T-cell (primary cell): Measurements from ENCODE around the gene DGKH. TPM values are rescaled to one million over a fixed set of nuclear protein-coding genes. Genes with fewer than 3 reads are reported as not detected.
"Not testable (repeated sequence)": the region's sequence is repeated elsewhere in the genome, so short reads cannot be mapped to it uniquely, and the experiment has no call there.

ENCODE experiments used
- ATAC-seq, 4 experiments: fragments of 200-7000 bp in 3 of 4; fragments of 150-1000 bp in 1 of 4; cut with Tn5 transposase; replicated peaks in 1 of 4; 1 replicate in 3 of 4; 2 replicates in 1 of 4; pipeline ENCODE4 v1.10.0; 2021; ENCODE audit warnings: moderate library complexity in 3 of 4, mild to moderate bottlenecking in 2 of 4, moderate number of reproducible peaks in 1 of 4
- CTCF ChIA-PET, 2 donors: fragments of 300-600 bp; sonication (Branson Sonifier 250); formaldehyde crosslinking; loops; one replicate each; lab custom pipeline; 2022; ENCODE audit warnings: antibody characterized with exemption in 2 of 2; lab: Charles Lee
- POLR2A ChIA-PET, 2 donors: fragments of 300-600 bp; sonication (Branson Sonifier 250); formaldehyde crosslinking; loops; one replicate each; lab custom pipeline; 2022; ENCODE audit warnings: antibody characterized with exemption in 2 of 2; lab: Charles Lee
- DNase-seq, 35 experiments: peaks; one replicate each; pipeline versions ENCODE4 v3.0.0 to v3.0.0-alpha.2; 2013 to 2023
- H3K27ac ChIP-seq: one replicate; pipeline ENCODE4 v1.5.1; 2013; ENCODE audit warnings: low read length
- H3K27me3 ChIP-seq, 2 experiments: replicated peaks in 1 of 2; 1 replicate in 1 of 2; 2 replicates in 1 of 2; pipeline versions ENCODE4 v1.6.1 to v1.7.0; 2013; ENCODE audit warnings: low read length in 1 of 2, mixed read lengths in 1 of 2; ENCODE audit not compliant: control insufficient read depth in 2 of 2, insufficient read depth in 2 of 2; ENCODE audit errors: extremely low read depth in 1 of 2
- H3K36me3 ChIP-seq, 2 donors: 1 replicate in 1 of 2; 2 replicates in 1 of 2; pipeline versions ENCODE4 v1.6.1 to v1.7.0; 2013; ENCODE audit warnings: low read length in 1 of 2; ENCODE audit not compliant: control insufficient read depth in 2 of 2, insufficient read depth in 1 of 2; ENCODE audit errors: extremely low read depth in 1 of 2
- H3K4me1 ChIP-seq, 2 experiments: 1 replicate in 1 of 2; 2 replicates in 1 of 2; pipeline versions ENCODE4 v1.6.1 to v1.7.0; 2013; ENCODE audit warnings: low read length in 2 of 2, mixed read lengths in 1 of 2; ENCODE audit not compliant: insufficient read depth in 2 of 2, control insufficient read depth in 1 of 2; ENCODE audit errors: extremely low read depth in 1 of 2
- H3K4me3 ChIP-seq, 2 donors: 1 replicate in 1 of 2; 2 replicates in 1 of 2; pipeline versions ENCODE4 v1.5.1 to v1.7.0; 2013; ENCODE audit warnings: mild to moderate bottlenecking in 2 of 2, low read length in 1 of 2, moderate library complexity in 1 of 2; ENCODE audit not compliant: control insufficient read depth in 1 of 2; ENCODE audit errors: extremely low read depth in 1 of 2
- H3K9me3 ChIP-seq: 2 replicates; pipeline ENCODE4 v1.7.0; 2013
- H3K27ac Mint-ChIP-seq, 2 donors: one replicate each; pipeline ENCODE4 v1.8.0; 2020 to 2021; ENCODE audit warnings: mild to moderate bottlenecking in 2 of 2, mixed read lengths in 2 of 2
- H3K27me3 Mint-ChIP-seq, 2 donors: one replicate each; pipeline ENCODE4 v1.8.0; 2021 to 2022; ENCODE audit warnings: mixed read lengths in 2 of 2
- H3K36me3 Mint-ChIP-seq: one replicate; pipeline ENCODE4 v1.8.0; 2021; ENCODE audit warnings: mixed read lengths
- H3K4me1 Mint-ChIP-seq, 3 donors: one replicate each; pipeline ENCODE4 v1.8.0; 2020 to 2022; ENCODE audit warnings: mixed read lengths in 3 of 3, mild to moderate bottlenecking in 1 of 3
- H3K4me3 Mint-ChIP-seq, 3 donors: one replicate each; pipeline ENCODE4 v1.8.0; 2020 to 2022; ENCODE audit warnings: mild to moderate bottlenecking in 3 of 3, mixed read lengths in 3 of 3, moderate library complexity in 3 of 3
- H3K9me3 Mint-ChIP-seq, 3 donors: one replicate each; pipeline ENCODE4 v1.8.0; 2020 to 2022; ENCODE audit warnings: mixed read lengths in 3 of 3
- WGBS: methylation state at CpG from one replicate; pipeline ENCODE4 v1.1.5; 2013; ENCODE audit warnings: missing lambda C conversion rate; ENCODE audit not compliant: insufficient coverage; 5-methylcytosine and 5-hydroxymethylcytosine counted together
- total RNA-seq, 35 experiments: library from RNA in 6 of 35; stranded (reverse) in 6 of 35; fragments of 120-200 nt in 1 of 35; gene quantifications; one replicate each; pipeline versions ENCODE4 v1.2.1 to v1.2.4 and lab custom pipeline; 2013 to 2026

The DGKH gene
- total RNA-seq, 5 donors from 2014 or later (not counting 1 experiment from before 2014, with no cell fraction given): 8.6 to 14.6 (median 8.8) TPM

DNA sequence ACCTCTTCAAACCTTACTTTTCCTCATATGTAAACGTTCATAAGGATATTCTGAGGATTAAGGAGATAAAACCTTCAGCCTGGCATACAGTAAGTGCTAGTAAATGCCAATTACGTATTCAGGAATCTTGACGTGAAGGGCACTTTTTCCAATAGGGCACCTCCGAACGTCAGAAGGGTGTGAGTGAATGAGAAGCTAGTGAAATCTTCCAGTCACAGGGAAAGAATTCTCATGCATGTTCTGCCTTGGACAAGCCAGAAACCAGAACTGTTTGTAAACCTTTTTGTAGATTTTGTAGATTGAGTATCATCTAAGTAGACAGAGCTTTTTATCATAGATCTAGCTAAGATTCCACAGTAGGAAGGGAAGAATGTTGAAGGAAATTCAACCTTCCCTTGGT, 16.5 kb downstream of the DGKH start:
- CTCF ChIA-PET: no interaction called here
- H3K4me3 Mint-ChIP-seq: no peak overlapping the region

DNA sequence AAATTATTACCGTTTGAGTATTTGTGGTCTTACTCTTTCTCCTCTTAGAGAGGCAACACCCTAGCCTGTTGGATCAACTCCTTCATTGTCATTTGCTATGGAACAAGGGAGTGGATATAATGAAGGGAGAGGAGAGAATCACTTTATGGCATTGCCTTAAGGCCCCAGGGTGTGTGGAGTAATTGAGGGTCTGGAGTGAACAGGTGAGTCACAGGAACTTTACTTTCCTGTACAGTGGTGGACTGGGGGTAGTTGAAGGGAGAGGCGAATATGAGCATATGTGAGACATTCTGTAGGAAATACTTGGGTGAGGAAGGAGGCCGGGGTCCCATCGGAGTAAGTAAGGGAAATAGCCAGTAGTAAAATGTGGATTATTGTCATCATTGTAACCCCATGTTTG, 17.0 kb downstream of the DGKH start:
- POLR2A ChIA-PET: no interaction called here
- no peaks in the 10 kb centered on the region for H3K27me3 ChIP-seq
- H3K27ac ChIP-seq: no peak overlapping the region
- Mint-ChIP-seq H3K9me3 (no peaks in the 10 kb centered on the region), H3K4me1 (peaks cover 0 to 3% (median 0%) of the 10 kb centered on the region in 3 donors), H3K4me3 (no peak overlapping the region), H3K27me3 (no peaks in the 10 kb centered on the region), H3K36me3 (peaks cover 23% of the 10 kb centered on the region), H3K27ac (no peak overlapping the region)
- ATAC-seq: no peak
- WGBS: 92% methylated on average over 1 of the region's 4 CpGs
- H3K4me3 ChIP-seq: no peak overlapping the region
- peaks cover 0 to 5% of the 10 kb centered on the region in 2 donors for H3K36me3 ChIP-seq
- no peak for DNase-seq
- no peaks in the 10 kb centered on the region for H3K4me1 ChIP-seq
- H3K9me3 ChIP-seq: no peaks in the 10 kb centered on the region
- CTCF ChIA-PET: no interaction called here

More for the DNA sequence above, 16.5 kb downstream of the DGKH start:
- Mint-ChIP-seq H3K4me1 (peaks cover 0 to 3% (median 0%) of the 10 kb centered on the region in 3 donors), H3K9me3 (no peaks in the 10 kb centered on the region), H3K27me3 (no peaks in the 10 kb centered on the region), H3K27ac (no peak overlapping the region), H3K36me3 (peaks cover 23% of the 10 kb centered on the region)
- POLR2A ChIA-PET: no interaction called here
- H3K27ac ChIP-seq: no peak overlapping the region
- no peak overlapping the region for H3K4me3 ChIP-seq
- DNase-seq (no peak), ATAC-seq (no peak)
- H3K27me3 ChIP-seq: no peaks in the 10 kb centered on the region
- peaks cover 0 to 5% of the 10 kb centered on the region in 2 donors for H3K36me3 ChIP-seq
- no peaks in the 10 kb centered on the region for H3K4me1 ChIP-seq
- no CpG with 5 or more reads among the region's 5 CpGs for WGBS
- no peaks in the 10 kb centered on the region for H3K9me3 ChIP-seq

DNA sequence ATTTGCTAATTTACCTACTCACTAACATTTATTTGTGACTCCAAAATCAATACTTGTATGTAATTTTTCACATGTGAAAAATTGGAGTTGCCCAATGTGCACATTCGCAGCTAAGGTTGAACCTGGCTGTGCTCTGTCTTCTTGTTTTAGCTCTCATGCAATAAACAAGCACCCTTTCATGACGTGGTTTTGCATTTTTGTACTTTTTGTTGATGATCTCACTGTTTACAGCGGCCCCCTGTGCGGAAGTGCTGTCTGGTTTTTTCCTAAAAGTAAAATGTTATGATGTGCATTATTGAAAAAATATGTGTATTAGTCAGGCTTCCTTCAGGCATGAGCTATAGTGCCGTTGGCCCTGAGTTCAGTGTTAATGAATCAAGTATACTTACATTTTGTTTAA, 18.1 kb downstream of the DGKH start:
- Mint-ChIP-seq H3K4me3 (no peak overlapping the region), H3K9me3 (no peaks in the 10 kb centered on the region), H3K36me3 (peaks cover 26% of the 10 kb centered on the region), H3K27me3 (no peaks in the 10 kb centered on the region), H3K4me1 (peaks cover 10 to 12% (median 11%) of the 10 kb centered on the region in 3 donors), H3K27ac (no peak overlapping the region)
- peaks cover 2 to 4% of the 10 kb centered on the region in 2 experiments for H3K4me1 ChIP-seq
- ATAC-seq (no peak), DNase-seq (no peak)
- H3K9me3 ChIP-seq: no peaks in the 10 kb centered on the region
- ChIA-PET POLR2A (no interaction called here), CTCF (no interaction called here)
- no peak overlapping the region for H3K4me3 ChIP-seq
- H3K36me3 ChIP-seq: peaks cover 0 to 5% of the 10 kb centered on the region in 2 donors
- no peak overlapping the region for H3K27ac ChIP-seq
- 100% methylated on average over 4 of the region's 5 CpGs for WGBS
- no peaks in the 10 kb centered on the region for H3K27me3 ChIP-seq

DNA sequence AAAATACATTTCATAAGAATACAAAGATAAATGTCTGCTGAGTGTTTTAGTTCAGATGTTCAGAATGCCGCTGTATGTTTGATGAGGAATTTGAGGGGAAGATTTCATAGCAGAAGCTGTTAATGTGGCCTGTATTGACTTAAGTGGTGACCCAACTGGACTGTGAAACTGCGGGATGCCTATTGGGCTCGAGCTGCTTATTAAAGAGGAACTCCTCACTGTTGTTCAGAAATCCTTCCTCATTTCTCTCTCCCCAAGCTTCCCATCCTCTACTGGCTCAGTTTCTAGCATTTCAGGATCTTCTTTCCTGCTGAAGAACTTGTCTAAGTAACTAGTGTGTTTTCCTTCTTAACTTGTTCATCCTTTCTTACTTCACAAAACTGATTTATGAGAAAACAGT, 20.4 kb downstream of the DGKH start:
- Histone ChIP-seq H3K27ac (no peak overlapping the region), H3K4me1 (peaks cover 4 to 10% of the 10 kb centered on the region in 2 experiments), H3K36me3 (peaks cover 0 to 5% of the 10 kb centered on the region in 2 donors), H3K27me3 (no peaks in the 10 kb centered on the region), H3K4me3 (no peak overlapping the region), H3K9me3 (no peaks in the 10 kb centered on the region)
- CTCF ChIA-PET: no interaction called here
- WGBS: 100% methylated on average over 1 of the region's 3 CpGs
- DNase-seq (no peak), ATAC-seq (no peak)
- H3K36me3 Mint-ChIP-seq: peaks cover 24% of the 10 kb centered on the region
- H3K4me1 Mint-ChIP-seq: peaks cover 20 to 26% (median 23%) of the 10 kb centered on the region in 3 donors
- H3K4me3 Mint-ChIP-seq: no peak overlapping the region
- H3K27ac Mint-ChIP-seq: no peak overlapping the region
- H3K27me3 Mint-ChIP-seq: no peaks in the 10 kb centered on the region
- no peaks in the 10 kb centered on the region for H3K9me3 Mint-ChIP-seq
- POLR2A ChIA-PET: no interaction called here

DNA sequence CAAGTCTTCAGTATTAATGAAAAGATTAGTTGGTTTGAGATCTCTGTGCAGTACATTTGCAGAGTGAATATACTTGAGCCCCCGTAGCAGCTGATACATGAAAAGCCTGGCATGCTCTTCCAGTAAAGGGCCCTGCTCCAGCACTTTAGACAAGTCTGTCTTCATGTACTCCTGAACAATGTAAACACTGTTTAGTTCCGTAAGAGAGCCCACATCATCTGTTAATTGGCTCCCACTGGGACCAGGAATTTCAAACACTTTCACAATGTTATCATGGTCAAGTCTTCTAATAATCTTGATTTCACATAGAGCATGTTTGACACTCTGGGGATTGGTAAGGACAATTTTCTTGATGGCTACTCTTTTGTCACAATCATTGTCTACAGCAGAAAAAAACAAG, 22.2 kb downstream of the DGKH start:
- CTCF ChIA-PET: interaction anchor here in 1 of 2 donors (0.6 kb wide), 1 partner anchor 201 kb away, joined by 4 read pairs; no protein-coding TSS in a partner anchor
- H3K9me3 Mint-ChIP-seq, DNase-seq, ATAC-seq, H3K36me3 ChIP-seq, H3K27ac ChIP-seq, H3K4me3 ChIP-seq, H3K27ac Mint-ChIP-seq, POLR2A ChIA-PET, H3K27me3 Mint-ChIP-seq, H3K9me3 ChIP-seq, H3K4me3 Mint-ChIP-seq, H3K27me3 ChIP-seq: not testable (repeated sequence)
- peaks cover 4 to 14% of the 10 kb centered on the region in 2 experiments for H3K4me1 ChIP-seq
- WGBS: no CpG with 5 or more reads among the region's 2 CpGs
- H3K4me1 Mint-ChIP-seq: peaks cover 27 to 37% (median 28%) of the 10 kb centered on the region in 3 donors
- H3K36me3 Mint-ChIP-seq: peaks cover 20% of the 10 kb centered on the region

DNA sequence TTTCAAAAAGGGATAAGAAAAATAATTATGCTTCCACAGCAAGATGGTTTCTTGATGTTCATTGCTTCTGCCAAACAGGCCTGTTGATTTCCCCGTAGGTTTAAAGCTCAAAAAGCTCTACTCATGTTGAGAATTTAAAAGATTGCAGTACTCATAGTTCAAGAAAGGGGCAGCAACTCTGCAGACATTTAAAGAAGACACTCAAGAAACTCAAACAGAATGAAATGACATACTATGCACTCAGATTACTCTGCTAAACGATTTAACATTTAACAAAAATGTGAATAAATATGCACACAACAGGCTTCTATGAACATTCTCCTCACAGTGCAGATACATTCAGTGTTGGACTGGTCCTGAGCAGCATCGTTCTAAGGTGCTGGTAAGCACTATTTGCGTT, 22.7 kb downstream of the DGKH start:
- H3K4me3 ChIP-seq, H3K9me3 Mint-ChIP-seq, H3K36me3 ChIP-seq, H3K27me3 ChIP-seq, DNase-seq, H3K9me3 ChIP-seq, H3K27ac ChIP-seq, H3K27me3 Mint-ChIP-seq, POLR2A ChIA-PET, ATAC-seq: not testable (repeated sequence)
- Mint-ChIP-seq H3K4me3 (peak overlapping the region in 1 of 3 donors; percentile 57), H3K36me3 (peaks cover 19% of the 10 kb centered on the region), H3K4me1 (peaks cover 29 to 42% (median 30%) of the 10 kb centered on the region in 3 donors), H3K27ac (peak overlapping the region in 1 of 2 donors; percentile 81)
- CTCF ChIA-PET: interaction anchor here in 1 of 2 donors (0.6 kb wide), 1 partner anchor 202 kb away, joined by 4 read pairs; no protein-coding TSS in a partner anchor
- 100% methylated on average over 1 of the region's 4 CpGs for WGBS
- H3K4me1 ChIP-seq: peaks cover 4 to 15% of the 10 kb centered on the region in 2 experiments
